ENCODE measurements around the gene GNAO1. TPM values are rescaled to one million over a fixed set of nuclear protein-coding genes. Genes with fewer than 3 reads are reported as not detected.

GNAO1 gene
- total and polyA plus RNA-seq, 9 of the 15 experiments (the other 6 are each of a cell fraction or from before 2014, with no cell fraction given) = 0.07 to 0.42 (median 0.08) TPM; not detected in 5

GRCh38 chr16:56317998-56318826 is 126.9 kb downstream of the GNAO1 start:
- Histone ChIP-seq H3K9me1 (ENCODE audit: control insufficient read depth, insufficient read depth, low read length) (no peaks in the 10 kb centered on the region), H3K9ac (ENCODE audit: insufficient read depth in 1 of 2, low read depth in 2 of 2, low read length in 2 of 2) (peak overlapping the region in 1 of 2 experiments; percentile 0; a peak in 1 of 4 replicates), H3K79me2 (ENCODE audit: control insufficient read depth, insufficient read depth, low read length) (no peaks in the 10 kb centered on the region), H3K4me1 (replicated peaks in 1 of 2; ENCODE audit: control insufficient read depth in 2 of 2, insufficient read depth in 2 of 2, low read length in 2 of 2) (peaks cover 0 to 7% of the 10 kb centered on the region in 2 experiments; a peak in 2 of 5 replicates), H3K9me3 (replicated peaks; ENCODE audit: control insufficient read depth, insufficient read depth, low read depth, low read length) (no peaks in the 10 kb centered on the region), H2AFZ (ENCODE audit: low read depth, low read length) (peak overlapping the region; percentile 69), H3K4me3 (no peak overlapping the region), H3K27me3 (ENCODE audit: control insufficient read depth in 2 of 2, insufficient read depth in 2 of 2, low read length in 2 of 2) (peaks cover 5 to 40% of the 10 kb centered on the region in 2 experiments; a peak in 4 of 5 replicates), H3K36me3 (ENCODE audit: control insufficient read depth, insufficient read depth, low read length) (no peaks in the 10 kb centered on the region), H3K27ac (ENCODE audit: extremely low read depth, low read depth, low read length) (no peak overlapping the region), H4K20me1 (replicated peaks; ENCODE audit: control insufficient read depth, insufficient read depth, low read length) (no peaks in the 10 kb centered on the region), H3K4me2 (ENCODE audit: insufficient read depth, low read length) (peak overlapping the region; percentile 51)
- FAIRE-seq (peak; percentile 94), ATAC-seq (peak; percentile 96), DNase-seq (ENCODE audit: extremely low read depth in 1 of 4, low spot score in 3 of 4) (peak; percentile 78 to 95 (median 92))
- POLR2A ChIA-PET = interaction anchor here (1.0 to 1.1 kb wide), 2 partner anchors 128 to 196 kb away, joined by 3 read pairs; no protein-coding TSS in a partner anchor
- intact Hi-C loops (cut with micrococcal nuclease) = loop anchor here (1.0 to 10.0 kb wide), 8 partner anchors 56 to 853 kb away; no protein-coding TSS in a partner anchor
- WGBS (ENCODE audit: insufficient coverage, low coverage, missing lambda C conversion rate) = 13% methylated on average over 24 of the region's 28 CpGs
- CTCF ChIA-PET (ENCODE audit: low intra/inter-chr PET ratio) = interaction anchor here (0.7 to 1.7 kb wide), 6 partner anchors 276 to 853 kb away, joined by 3 to 8 read pairs (median 4); no protein-coding TSS in a partner anchor
- no TSS peak for BruUV-seq (replicated peaks)
- in situ Hi-C loops (cut with MboI) = loop anchor here (5.0 to 10.0 kb wide), 2 partner anchors 371 to 603 kb away; no protein-coding TSS in a partner anchor
- TF ChIP-seq CHD2 (IDR thresholded peaks at IDR 0.05; ENCODE audit: low read depth, low read length) (no peak), LCOR (CRISPR knock-in tag; IDR thresholded peaks at IDR 0.05) (no peak), TOE1 (IDR thresholded peaks at IDR 0.05; ENCODE audit: borderline replicate concordance) (no peak), TOE1 (CRISPR knock-in tag; IDR thresholded peaks at IDR 0.05; ENCODE audit: borderline replicate concordance, low read depth) (no peak), YY1 (IDR thresholded peaks at IDR 0.05; ENCODE audit: borderline replicate concordance in 1 of 3, control insufficient read depth in 1 of 3, extremely low read depth in 1 of 3, insufficient read depth in 3 of 3, insufficient read length in 1 of 3, insufficient replicate concordance in 2 of 3, low read depth in 1 of 3, low read length in 2 of 3) (peak in 2 of 3 experiments; percentile 65 to 78), CXXC5 (CRISPR knock-in tag; IDR thresholded peaks at IDR 0.05) (0 out of 2 replicates have a peak, but pooled peaks have one; percentile 27), MGA (IDR thresholded peaks at IDR 0.05) (0 out of 2 replicates have a peak, but pooled peaks have one; percentile 23), CTBP1 (IDR thresholded peaks at IDR 0.05; ENCODE audit: borderline replicate concordance) (peak; percentile 36; the same call in 1 of the 2 replicates)
